GM21619 (cell line): ENCODE measurements around the gene SLC17A9.

ENCODE experiments used
- ATAC-seq: cut with Tn5 transposase; IDR thresholded peaks from one replicate; pipeline ENCODE4 v1.9.1; 2021; ENCODE audit not compliant: unreplicated experiment

SLC17A9 gene

GRCh38 chr20:62952373-62952967, at the start of gene SLC17A9:
Gene SLC17A9 (plus strand): TSS chr20:62952709. CDS start chr20:62952831, 122 bp downstream.
- ATAC-seq: peak; percentile 38

GRCh38 chr20:62902926-62903615, 49.4 kb upstream of the SLC17A9 start:
- ATAC-seq: no peak

GRCh38 chr20:62905536-62906117, 46.9 kb upstream of the SLC17A9 start:
- no peak for ATAC-seq

GRCh38 chr20:62906209-62906608, 46.3 kb upstream of the SLC17A9 start:
- ATAC-seq: no peak

- ATAC-seq: no peak
Measured at GRCh38 chr20:62906647-62907375, 45.7 kb upstream of the SLC17A9 start.

DNA sequence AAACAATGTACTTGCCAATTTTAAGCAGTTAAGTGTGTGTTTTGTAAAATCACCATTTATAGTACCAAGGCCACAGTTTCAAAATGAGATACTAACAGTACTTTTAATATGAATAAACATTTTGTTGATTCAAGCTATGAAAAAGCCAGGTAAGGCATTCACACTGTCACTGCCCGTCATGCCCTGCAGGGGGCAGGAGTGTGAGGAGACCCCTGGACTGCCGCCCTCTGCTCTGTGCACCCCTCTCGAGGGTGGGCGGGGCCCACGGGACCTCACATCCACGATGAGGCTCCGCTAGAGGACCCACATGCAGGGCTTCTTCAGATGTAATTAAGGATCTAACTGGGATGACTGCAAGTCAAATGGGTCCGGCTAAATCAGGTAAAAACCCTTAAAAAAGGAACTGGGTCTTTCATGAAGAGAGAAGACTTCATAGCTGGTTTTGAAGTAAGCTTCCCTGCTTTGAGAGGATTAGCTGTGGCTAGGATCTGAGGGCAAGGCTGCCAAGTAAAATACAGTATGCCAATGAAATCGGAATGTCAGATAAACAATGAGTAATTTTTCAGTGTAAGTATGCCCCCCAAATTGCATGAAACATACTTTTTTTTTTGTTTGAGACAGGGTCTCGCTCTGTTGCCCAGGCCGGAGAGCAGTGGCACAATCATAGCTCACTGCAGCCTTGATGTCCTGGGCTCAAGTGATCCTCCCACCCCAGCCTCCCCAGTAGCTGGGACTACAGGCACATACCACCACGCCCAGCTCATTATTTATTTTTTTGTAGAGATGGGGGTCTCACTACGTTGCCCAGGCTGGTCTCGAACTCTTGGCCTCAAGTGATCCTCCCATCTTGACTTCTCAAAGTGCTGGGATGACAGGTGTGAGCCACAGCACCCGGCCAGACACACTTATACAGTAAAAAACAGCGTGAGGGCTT, 44.9 kb upstream of the SLC17A9 start:
- ATAC-seq: no peak

- no peak for ATAC-seq
Measured at GRCh38 chr20:62908971-62909791, 43.3 kb upstream of the SLC17A9 start.

- no peak for ATAC-seq
Measured at GRCh38 chr20:62910217-62910766, 42.2 kb upstream of the SLC17A9 start.

DNA sequence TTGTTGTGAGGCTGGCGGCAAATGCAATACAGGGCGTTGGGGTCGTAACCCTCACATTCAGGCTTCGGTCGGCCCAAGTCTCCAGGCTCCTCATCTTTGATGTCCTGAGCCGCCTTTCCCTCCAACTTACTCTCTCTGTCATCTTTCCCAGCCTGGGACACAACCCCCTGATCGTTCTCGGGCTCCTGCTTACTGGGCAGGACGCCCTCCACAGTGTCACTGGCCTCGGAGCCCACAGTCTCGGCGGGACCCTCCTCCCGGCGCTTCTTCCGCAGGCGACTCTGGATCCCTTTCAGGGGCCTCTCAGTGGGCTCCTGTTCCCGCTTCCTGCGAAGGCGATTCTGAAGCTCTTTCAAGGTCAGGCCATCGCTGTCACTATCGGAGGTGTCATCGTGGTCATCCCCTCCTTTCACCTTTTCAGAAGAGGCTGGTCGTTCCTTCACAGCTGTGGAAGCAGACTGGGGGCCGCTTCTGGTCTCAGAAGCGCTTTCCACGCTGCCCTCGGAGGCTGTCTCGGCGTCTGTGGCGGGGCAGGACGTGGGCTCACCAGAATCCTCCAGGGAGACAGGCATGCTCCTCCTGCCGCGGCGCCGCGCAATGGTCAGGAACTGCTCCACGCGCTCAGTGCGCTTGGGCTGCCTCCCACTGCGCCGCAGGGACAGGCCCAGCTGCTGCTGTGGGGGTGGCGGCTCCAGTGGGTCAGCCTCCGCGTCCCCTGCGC, 41.6 kb upstream of the SLC17A9 start:
- ATAC-seq: no peak

GRCh38 chr20:62911701-62912280, 40.7 kb upstream of the SLC17A9 start:
- no peak for ATAC-seq

DNA sequence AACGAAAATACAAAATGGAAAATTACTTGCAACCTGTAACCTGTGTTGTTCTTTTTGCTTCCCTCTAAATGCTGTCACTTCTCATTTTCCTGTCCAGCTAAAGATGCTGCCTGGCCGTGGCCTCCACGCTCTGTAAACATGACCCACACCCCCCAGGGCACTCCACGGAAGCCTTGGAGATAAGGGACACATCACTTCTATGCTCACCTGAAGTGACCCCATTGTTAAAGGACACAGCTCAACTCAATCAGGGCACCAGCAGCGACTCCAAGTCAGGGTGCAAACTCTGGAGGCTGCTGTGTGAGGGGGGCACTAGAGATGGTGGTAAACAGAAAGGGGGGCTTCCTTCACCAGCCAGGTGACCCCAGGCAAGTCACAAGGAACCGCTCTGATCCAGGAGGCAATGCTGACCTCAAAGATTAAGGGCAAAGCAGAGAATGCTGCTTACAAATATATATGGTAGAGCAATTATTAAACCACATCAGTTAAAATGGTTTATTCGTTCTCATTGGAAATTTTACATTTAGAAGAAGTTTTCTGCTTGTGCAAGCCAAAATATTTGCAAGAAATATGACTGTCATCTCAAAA, 39.4 kb upstream of the SLC17A9 start:
- ATAC-seq: no peak

- ATAC-seq: no peak
Measured at GRCh38 chr20:62914436-62914835, 38.1 kb upstream of the SLC17A9 start.

GRCh38 chr20:62914970-62915457, 37.5 kb upstream of the SLC17A9 start:
- ATAC-seq: no peak

- no peak for ATAC-seq
Measured at GRCh38 chr20:62916703-62917476, 35.6 kb upstream of the SLC17A9 start.

GRCh38 chr20:62917720-62918119, 34.8 kb upstream of the SLC17A9 start:
- no peak for ATAC-seq

GRCh38 chr20:62918147-62918546, 34.4 kb upstream of the SLC17A9 start:
- ATAC-seq: no peak

GRCh38 chr20:62918831-62919230, 33.7 kb upstream of the SLC17A9 start:
- ATAC-seq: no peak
